HFF-Myc (cell line): ENCODE data around the gene ALPI.

Experiments
- DNase-seq: peaks from one replicate; pipeline ENCODE4 v3.0.0-alpha.2; 2011; ENCODE audit warnings: low read depth; ENCODE audit errors: extremely low read depth
- H3K4me3 ChIP-seq: replicated peaks from 2 replicates; pipeline ENCODE4 v1.5.1; 2011; ENCODE audit warnings: low read depth, mild to moderate bottlenecking, control low read depth, low read length
- CTCF ChIP-seq: IDR thresholded peaks from 2 replicates; pipeline ENCODE4 v1.5.1; 2012; ENCODE audit warnings: mild to moderate bottlenecking, low read depth, low read length, control low read depth; ENCODE audit errors: missing control alignments

ALPI gene

GRCh38 chr2:232482301-232483238 is 26.6 kb downstream of the ALPI start:
- DNase-seq = no peak
- H3K4me3 ChIP-seq = no peak overlapping the region
- no peak for TF ChIP-seq CTCF

GRCh38 chr2:232483311-232483922 is 27.5 kb downstream of the ALPI start:
- TF ChIP-seq CTCF = no peak
- H3K4me3 ChIP-seq = no peak overlapping the region
- no peak for DNase-seq

GRCh38 chr2:232483923-232484627 is 28.1 kb downstream of the ALPI start:
- H3K4me3 ChIP-seq = no peak overlapping the region
- no peak for DNase-seq
- TF ChIP-seq CTCF = no peak

- no peak for DNase-seq
- no peak overlapping the region for H3K4me3 ChIP-seq
- no peak for TF ChIP-seq CTCF
Observed at GRCh38 chr2:232484628-232485347, 28.8 kb downstream of the ALPI start.

GRCh38 chr2:232485348-232485756 is 29.4 kb downstream of the ALPI start:
- TF ChIP-seq CTCF = no peak
- DNase-seq = no peak

More at GRCh38 chr2:232485348-232485756, 29.4 kb downstream of the ALPI start:
- H3K4me3 ChIP-seq = no peak overlapping the region
